SHP77 treated with DMSO at 0.1 percent for 48 hours (cell line): Measurements from ENCODE around the gene WNT4.

Source experiments
- DNase-seq: peaks from one replicate; lab custom pipeline; 2025; lab: John Stamatoyannopoulos, UW

Gene WNT4

GRCh38 chr1:22143065-22144033, at the start of gene WNT4:
Gene WNT4 (minus strand): TSS chr1:22143097. CDS start chr1:22142922, 175 bp downstream.
- DNase-seq: no peak

- no peak for DNase-seq
These were observed 47.8 kb upstream of the WNT4 start for GRCh38 chr1:22190731-22191130.

- no peak for DNase-seq
These were observed 47.4 kb upstream of the WNT4 start for GRCh38 chr1:22190251-22190650.

GRCh38 chr1:22189619-22190018, 46.7 kb upstream of the WNT4 start:
- no peak for DNase-seq

- no peak for DNase-seq
These were observed 46.0 kb upstream of the WNT4 start for GRCh38 chr1:22188914-22189313.

DNA sequence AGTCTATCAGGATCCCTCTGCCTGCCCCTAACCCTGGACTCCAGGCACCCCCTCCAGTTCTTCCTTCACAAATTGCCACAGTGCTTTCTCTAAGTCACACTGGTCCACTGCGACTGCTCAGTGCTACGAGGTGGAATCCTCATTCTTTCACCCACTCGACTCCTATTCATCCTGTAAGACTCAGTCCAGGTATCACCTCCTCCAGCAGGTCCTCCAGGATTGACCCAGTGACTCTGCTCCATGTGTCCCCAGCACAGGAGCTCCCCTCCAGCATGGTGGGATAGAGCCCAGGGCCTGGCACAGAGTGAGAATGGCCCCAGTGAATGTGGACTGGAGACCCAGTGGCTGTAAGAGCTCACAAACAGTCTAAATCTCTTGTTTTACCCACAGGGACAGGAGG, 45.5 kb upstream of the WNT4 start:
- DNase-seq: no peak

- DNase-seq: no peak
These were observed 43.4 kb upstream of the WNT4 start for GRCh38 chr1:22186311-22186710.

- peak; percentile 84 for DNase-seq
These were observed 42.2 kb upstream of the WNT4 start for GRCh38 chr1:22184892-22185612.

- DNase-seq: no peak
These were observed 41.6 kb upstream of the WNT4 start for GRCh38 chr1:22184454-22184853.

DNA sequence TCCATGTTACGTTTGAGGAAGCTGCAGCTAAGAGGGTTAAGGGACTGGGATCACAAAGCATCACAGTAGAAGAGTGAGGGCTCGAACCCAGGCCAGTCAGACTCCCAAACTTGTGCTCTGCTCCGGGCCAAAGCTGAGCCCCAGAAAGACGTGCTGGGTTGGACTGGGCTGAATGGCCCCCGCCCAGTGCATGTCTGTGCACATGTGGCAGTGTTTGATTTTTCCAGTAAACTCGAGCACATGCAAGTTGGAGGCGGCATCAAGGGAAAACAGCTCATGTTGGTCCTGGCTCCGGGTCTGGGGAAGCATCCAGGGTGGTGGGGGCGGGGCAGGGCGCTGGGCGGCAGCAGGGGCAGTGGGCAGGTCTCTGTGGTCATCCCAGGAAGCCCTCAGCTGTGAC, 39.8 kb upstream of the WNT4 start:
- no peak for DNase-seq

GRCh38 chr1:22179197-22179803, 36.4 kb upstream of the WNT4 start:
- no peak for DNase-seq

GRCh38 chr1:22177354-22178003, 34.6 kb upstream of the WNT4 start:
- DNase-seq: no peak

DNA sequence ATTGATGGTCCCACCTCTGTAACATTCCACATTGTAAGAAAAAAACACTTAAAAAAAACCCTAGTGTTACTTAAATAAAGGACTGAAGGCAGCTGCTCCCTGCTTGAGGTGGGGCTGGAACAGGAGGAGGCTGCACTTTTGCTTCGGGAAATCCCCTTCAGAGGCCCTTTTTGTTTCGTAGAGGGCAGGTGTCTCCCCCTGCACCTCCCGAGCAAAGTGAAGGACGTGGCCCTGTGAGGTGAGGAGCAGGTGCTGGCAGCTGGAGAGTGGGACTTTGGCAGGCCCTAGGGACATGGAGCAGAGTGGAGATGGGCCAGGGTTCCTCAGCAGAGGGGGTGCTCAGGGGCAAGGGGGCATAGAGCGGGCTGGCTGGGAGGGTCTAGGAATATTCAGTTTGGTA, 33.4 kb upstream of the WNT4 start:
- no peak for DNase-seq

DNA sequence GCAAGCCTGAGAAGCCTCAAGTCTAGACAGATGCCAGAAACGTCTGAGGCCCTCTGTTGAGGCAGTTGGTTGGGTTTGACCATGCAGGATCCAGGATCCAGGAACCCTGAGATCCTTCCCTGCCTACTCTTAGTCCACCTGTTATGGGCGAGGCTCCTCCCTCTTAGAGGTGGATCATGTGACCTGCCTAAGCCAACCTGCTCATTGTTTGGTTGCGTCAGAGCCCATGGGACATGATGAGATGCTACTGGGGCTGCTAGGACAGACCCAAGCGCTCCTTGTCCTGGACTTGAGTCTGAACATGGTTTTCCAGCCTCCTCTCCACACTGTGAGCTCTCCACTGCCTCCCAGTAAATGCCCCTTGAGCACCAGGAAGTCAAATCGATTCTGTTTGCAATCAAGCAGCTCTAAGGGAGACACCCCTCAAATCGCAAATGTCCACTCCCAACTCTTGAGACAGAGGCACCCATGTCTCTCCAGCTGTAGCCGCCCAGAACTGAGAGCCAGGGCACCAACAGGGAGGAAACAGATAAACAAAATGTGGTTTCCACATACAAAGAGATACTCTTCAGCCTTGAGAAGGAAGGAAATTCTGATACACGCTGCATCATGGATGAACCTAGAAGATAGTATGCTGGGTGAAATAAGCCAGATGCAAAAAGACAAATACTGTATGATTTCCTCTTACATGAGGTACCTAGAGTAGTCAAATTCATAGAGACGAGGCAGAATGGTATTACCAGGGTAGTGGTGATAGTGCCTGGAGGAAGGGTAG, 31.7 kb upstream of the WNT4 start:
- DNase-seq: no peak

DNA sequence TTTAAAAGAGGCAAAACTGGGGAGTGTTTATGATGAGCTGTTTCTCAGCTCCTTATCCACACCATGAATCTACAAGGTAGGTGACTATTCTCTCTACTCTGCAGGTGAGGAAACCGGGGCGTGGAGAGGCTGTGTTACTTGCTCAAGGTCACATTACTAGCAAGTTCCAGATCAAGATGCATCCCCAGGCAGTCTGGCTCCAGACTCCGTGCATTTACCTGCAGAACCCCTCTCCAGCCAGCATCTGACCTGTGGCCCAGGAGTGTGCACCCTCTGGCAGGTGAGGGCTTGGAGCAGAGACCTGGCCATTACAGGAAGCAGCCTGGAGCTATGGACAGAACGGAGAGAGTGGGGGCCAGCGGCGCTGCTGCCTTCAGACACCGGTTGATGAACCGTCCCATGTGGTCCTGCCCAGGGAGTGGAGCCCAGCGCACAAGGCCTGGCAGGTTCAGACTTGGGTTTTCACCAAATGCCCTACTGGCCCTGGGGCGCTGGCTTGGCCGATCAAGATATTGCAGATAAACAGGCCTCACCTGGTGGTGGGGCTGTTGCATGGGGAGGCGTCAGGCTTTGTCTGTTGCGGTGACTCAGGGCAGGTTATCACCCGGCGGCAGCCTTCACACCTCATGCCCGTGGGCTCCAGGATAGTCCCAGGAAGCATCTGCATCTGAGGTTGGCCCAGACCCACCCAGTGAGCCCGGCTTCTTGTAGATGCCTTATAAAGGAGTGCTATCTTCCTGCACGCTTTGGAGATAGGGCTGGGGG, 29.2 kb upstream of the WNT4 start:
- no peak for DNase-seq

DNA sequence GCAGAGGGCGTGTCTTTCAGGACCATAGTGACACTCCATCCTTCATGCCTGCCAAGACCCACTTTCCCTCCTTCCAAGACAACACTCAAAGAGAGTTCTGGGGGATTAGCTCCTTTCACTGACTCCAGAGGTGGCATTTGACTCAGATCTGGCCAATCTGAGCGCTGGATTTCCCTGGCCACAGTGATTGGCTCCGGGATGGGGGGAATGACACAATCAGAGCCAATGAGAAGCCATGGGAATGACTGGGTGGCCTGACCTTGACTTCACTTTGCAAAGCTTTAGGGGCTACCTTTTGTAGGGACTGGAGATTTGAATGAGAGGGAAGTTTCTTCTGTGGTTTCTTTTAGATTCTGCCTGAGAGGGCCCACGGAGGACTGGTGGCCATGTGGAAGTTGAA, 26.9 kb upstream of the WNT4 start:
- no peak for DNase-seq

- DNase-seq: no peak
These were observed 25.6 kb upstream of the WNT4 start for GRCh38 chr1:22168412-22168973.

DNA sequence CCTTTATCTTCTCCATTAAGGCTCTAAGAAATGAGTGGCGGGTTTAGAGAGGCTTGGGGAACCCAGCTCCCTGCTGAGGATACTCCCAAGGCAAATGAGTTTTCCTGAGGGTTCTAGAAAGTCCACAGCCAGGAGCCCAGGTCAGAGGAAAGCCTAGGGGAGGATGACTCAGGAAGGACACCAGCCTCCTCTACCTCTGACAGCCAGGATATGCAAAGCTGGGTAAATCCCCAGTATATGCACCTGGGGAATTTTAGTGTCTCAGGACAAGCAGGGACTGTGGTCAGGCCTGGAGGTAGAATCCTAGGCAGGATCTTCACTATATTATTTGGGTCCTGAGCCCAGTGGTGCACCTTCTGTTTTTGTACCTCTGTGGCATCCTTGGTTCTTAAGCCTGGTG, 23.5 kb upstream of the WNT4 start:
- no peak for DNase-seq

GRCh38 chr1:22164841-22165808, 22.2 kb upstream of the WNT4 start:
- no peak for DNase-seq
